Stimulated activated naive B cell treated with anti-CD40 and anti-IgM and Interleukin-4, amounts not matched to agents 10 μg/mL and 1 μg/mL and 100 μg/mL, for 72 hours (primary cell): ENCODE data around the gene PHACTR1.

Experiments used
- ATAC-seq, 2 donors: fragments of 150-1000 bp; cut with Tn5 transposase; replicated peaks; 2 replicates each; pipeline ENCODE4 v1.10.0; 2021; ENCODE audit warnings: moderate library complexity in 1 of 2
- DNase-seq: peaks from one replicate; pipeline ENCODE4 v3.0.0; 2021
- H3K27ac Mint-ChIP-seq: one replicate; pipeline ENCODE4 v1.8.0; 2022; ENCODE audit warnings: mild to moderate bottlenecking, mixed read lengths
- H3K27me3 Mint-ChIP-seq, 2 donors: one replicate each; pipeline ENCODE4 v1.8.0; 2022; ENCODE audit warnings: mixed read lengths in 2 of 2
- H3K36me3 Mint-ChIP-seq, 2 donors: one replicate each; pipeline ENCODE4 v1.8.0; 2022; ENCODE audit warnings: mixed read lengths in 2 of 2, mild to moderate bottlenecking in 1 of 2
- H3K4me1 Mint-ChIP-seq, 2 donors: one replicate each; pipeline ENCODE4 v1.8.0; 2022; ENCODE audit warnings: mixed read lengths in 2 of 2, mild to moderate bottlenecking in 1 of 2
- H3K4me3 Mint-ChIP-seq, 2 donors: one replicate each; pipeline ENCODE4 v1.8.0; 2022; ENCODE audit warnings: mild to moderate bottlenecking in 2 of 2, mixed read lengths in 2 of 2, moderate library complexity in 1 of 2
- H3K9me3 Mint-ChIP-seq, 2 donors: one replicate each; pipeline ENCODE4 v1.8.0; 2022; ENCODE audit warnings: mixed read lengths in 2 of 2, mild to moderate bottlenecking in 1 of 2

PHACTR1 gene

GRCh38 chr6:13292774-13293173, 576.2 kb downstream of the PHACTR1 start:
- Mint-ChIP-seq H3K27me3 (no peaks in the 10 kb centered on the region), H3K4me1 (peaks cover 32 to 62% of the 10 kb centered on the region in 2 donors), H3K4me3 (no peak overlapping the region), H3K9me3 (no peaks in the 10 kb centered on the region), H3K36me3 (peaks cover 47 to 72% of the 10 kb centered on the region in 2 donors), H3K27ac (peak overlapping the region; percentile 87)
- DNase-seq (no peak), ATAC-seq (no peak)

GRCh38 chr6:13294499-13295069, 578.0 kb downstream of the PHACTR1 start:
- Mint-ChIP-seq H3K9me3 (no peaks in the 10 kb centered on the region), H3K27me3 (no peaks in the 10 kb centered on the region), H3K36me3 (peaks cover 40 to 75% of the 10 kb centered on the region in 2 donors), H3K27ac (peak overlapping the region; percentile 60), H3K4me3 (no peak overlapping the region), H3K4me1 (peaks cover 29 to 65% of the 10 kb centered on the region in 2 donors)
- no peak for ATAC-seq
- no peak for DNase-seq

- no peaks in the 10 kb centered on the region for H3K27me3 Mint-ChIP-seq
- H3K4me1 Mint-ChIP-seq = peaks cover 28 to 74% of the 10 kb centered on the region in 2 donors
- H3K4me3 Mint-ChIP-seq = no peak overlapping the region
- DNase-seq (no peak), ATAC-seq (no peak)
- no peak overlapping the region for H3K27ac Mint-ChIP-seq
- no peaks in the 10 kb centered on the region for H3K9me3 Mint-ChIP-seq
- peaks cover 46 to 76% of the 10 kb centered on the region in 2 donors for H3K36me3 Mint-ChIP-seq
Measured at GRCh38 chr6:13295576-13295975, 579.0 kb downstream of the PHACTR1 start.

- H3K4me3 Mint-ChIP-seq = peak overlapping the region; percentile 22 to 57
- H3K9me3 Mint-ChIP-seq = no peaks in the 10 kb centered on the region
- H3K4me1 Mint-ChIP-seq = peaks cover 34 to 84% of the 10 kb centered on the region in 2 donors
- H3K27ac Mint-ChIP-seq = no peak overlapping the region
- DNase-seq (no peak), ATAC-seq (peak; percentile 49 to 70)
- H3K36me3 Mint-ChIP-seq = peaks cover 50 to 80% of the 10 kb centered on the region in 2 donors
- H3K27me3 Mint-ChIP-seq = no peaks in the 10 kb centered on the region
Measured at GRCh38 chr6:13296536-13296997, 580.0 kb downstream of the PHACTR1 start.

- no peaks in the 10 kb centered on the region for H3K9me3 Mint-ChIP-seq
- H3K27ac Mint-ChIP-seq = no peak overlapping the region
- H3K4me3 Mint-ChIP-seq = no peak overlapping the region
- ATAC-seq (no peak), DNase-seq (no peak)
- no peaks in the 10 kb centered on the region for H3K27me3 Mint-ChIP-seq
- H3K4me1 Mint-ChIP-seq = peaks cover 41 to 92% of the 10 kb centered on the region in 2 donors
- peaks cover 53 to 83% of the 10 kb centered on the region in 2 donors for H3K36me3 Mint-ChIP-seq
Measured at GRCh38 chr6:13297391-13297790, 580.8 kb downstream of the PHACTR1 start.

- Mint-ChIP-seq H3K36me3 (peaks cover 57 to 87% of the 10 kb centered on the region in 2 donors), H3K4me1 (peaks cover 51 to 96% of the 10 kb centered on the region in 2 donors), H3K4me3 (no peak overlapping the region), H3K27me3 (no peaks in the 10 kb centered on the region), H3K9me3 (peaks cover 0 to 4% of the 10 kb centered on the region in 2 donors), H3K27ac (no peak overlapping the region)
- DNase-seq = no peak
- no peak for ATAC-seq
Measured at GRCh38 chr6:13298446-13298845, 581.9 kb downstream of the PHACTR1 start.

- peak overlapping the region in 1 of 2 donors; percentile 57 for H3K4me3 Mint-ChIP-seq
Measured at GRCh38 chr6:13299403-13299821, 582.8 kb downstream of the PHACTR1 start.

GRCh38 chr6:13299918-13300317, 583.4 kb downstream of the PHACTR1 start:
- Mint-ChIP-seq H3K27me3 (no peaks in the 10 kb centered on the region), H3K36me3 (peaks cover 51 to 83% of the 10 kb centered on the region in 2 donors), H3K9me3 (peaks cover 0 to 4% of the 10 kb centered on the region in 2 donors), H3K4me1 (peaks cover 52 to 100% of the 10 kb centered on the region in 2 donors), H3K27ac (peak overlapping the region; percentile 62), H3K4me3 (peak overlapping the region in 1 of 2 donors; percentile 57)
- ATAC-seq (no peak), DNase-seq (no peak)

More at GRCh38 chr6:13299403-13299821, 582.8 kb downstream of the PHACTR1 start:
- peaks cover 0 to 4% of the 10 kb centered on the region in 2 donors for H3K9me3 Mint-ChIP-seq
- DNase-seq (no peak), ATAC-seq (peak in 1 of 2 donors; percentile 57)
- no peaks in the 10 kb centered on the region for H3K27me3 Mint-ChIP-seq
- H3K4me1 Mint-ChIP-seq = peaks cover 55 to 100% of the 10 kb centered on the region in 2 donors
- H3K27ac Mint-ChIP-seq = peak overlapping the region; percentile 70
- peaks cover 56 to 84% of the 10 kb centered on the region in 2 donors for H3K36me3 Mint-ChIP-seq

GRCh38 chr6:13300643-13301590, 584.4 kb downstream of the PHACTR1 start:
- H3K36me3 Mint-ChIP-seq = peaks cover 45 to 77% of the 10 kb centered on the region in 2 donors
- ATAC-seq (no peak), DNase-seq (no peak)

GRCh38 chr6:13302291-13302690, 585.7 kb downstream of the PHACTR1 start:
- Mint-ChIP-seq H3K4me3 (peak overlapping the region; percentile 54 to 77), H3K27me3 (no peaks in the 10 kb centered on the region), H3K36me3 (peaks cover 42 to 74% of the 10 kb centered on the region in 2 donors), H3K27ac (peak overlapping the region; percentile 98), H3K4me1 (peaks cover 42 to 85% of the 10 kb centered on the region in 2 donors), H3K9me3 (peaks cover 0 to 4% of the 10 kb centered on the region in 2 donors)
- no peak for DNase-seq
- ATAC-seq = no peak

More at GRCh38 chr6:13300643-13301590, 584.4 kb downstream of the PHACTR1 start:
- Mint-ChIP-seq H3K4me1 (peaks cover 51 to 97% of the 10 kb centered on the region in 2 donors), H3K27ac (peak overlapping the region; percentile 98), H3K9me3 (peaks cover 0 to 4% of the 10 kb centered on the region in 2 donors), H3K27me3 (no peaks in the 10 kb centered on the region), H3K4me3 (no peak overlapping the region)

- peak overlapping the region; percentile 54 to 77 for H3K4me3 Mint-ChIP-seq
- H3K4me1 Mint-ChIP-seq = peaks cover 41 to 81% of the 10 kb centered on the region in 2 donors
- no peaks in the 10 kb centered on the region for H3K27me3 Mint-ChIP-seq
- peaks cover 45 to 74% of the 10 kb centered on the region in 2 donors for H3K36me3 Mint-ChIP-seq
- H3K27ac Mint-ChIP-seq = peak overlapping the region; percentile 98
- ATAC-seq (peak; percentile 66 to 80), DNase-seq (peak; percentile 67)
- H3K9me3 Mint-ChIP-seq = peaks cover 0 to 4% of the 10 kb centered on the region in 2 donors
Measured at GRCh38 chr6:13302751-13303667, 586.4 kb downstream of the PHACTR1 start.

- Mint-ChIP-seq H3K9me3 (peaks cover 0 to 4% of the 10 kb centered on the region in 2 donors), H3K4me1 (peaks cover 43 to 79% of the 10 kb centered on the region in 2 donors), H3K36me3 (peaks cover 49 to 74% of the 10 kb centered on the region in 2 donors), H3K4me3 (peak overlapping the region; percentile 25 to 76), H3K27ac (peak overlapping the region; percentile 98), H3K27me3 (no peaks in the 10 kb centered on the region)
- ATAC-seq (peak; percentile 53 to 54), DNase-seq (peak; percentile 53)
Measured at GRCh38 chr6:13303668-13304017, 587.1 kb downstream of the PHACTR1 start.

- ATAC-seq (peak; percentile 9 to 18), DNase-seq (no peak)
- peak overlapping the region; percentile 50 to 77 for H3K4me3 Mint-ChIP-seq
- H3K9me3 Mint-ChIP-seq = peaks cover 0 to 4% of the 10 kb centered on the region in 2 donors
- no peaks in the 10 kb centered on the region for H3K27me3 Mint-ChIP-seq
- H3K36me3 Mint-ChIP-seq = peaks cover 49 to 74% of the 10 kb centered on the region in 2 donors
- peaks cover 41 to 74% of the 10 kb centered on the region in 2 donors for H3K4me1 Mint-ChIP-seq
- H3K27ac Mint-ChIP-seq = peak overlapping the region; percentile 92
Measured at GRCh38 chr6:13304101-13304500, 587.5 kb downstream of the PHACTR1 start.
